Omental fat pad (tissue), 4 donors: ENCODE data around the gene DLG2. TPM values are rescaled to one million over a fixed set of nuclear protein-coding genes. Genes with fewer than 3 reads are reported as not detected.

Experiments
- ATAC-seq: fragments of 150-250 bp; one replicate; pipeline ENCODE4 v1.9.1; 2016; ENCODE audit warnings: mild to moderate bottlenecking, moderate library complexity; ENCODE audit not compliant: low FRiP score
- DNase-seq: peaks from one replicate; pipeline ENCODE4 v3.0.0-alpha.2; 2019; ENCODE audit warnings: low spot score
- total RNA-seq, 4 donors: library from RNA; depleted of rRNA; stranded (reverse); fragments of >200 nt; gene quantifications; one replicate each; pipeline ENCODE4 v1.1.0, GENCODE V29; 2016
- TF ChIP-seq, protein P1 (sequence below), 3 donors: fragments of 450-650 bp; IDR thresholded peaks; one replicate each; pipeline ENCODE4 v1.5.1; 2016 to 2017; ENCODE audit warnings: antibody characterized with exemption in 3 of 3, mild to moderate bottlenecking in 3 of 3, moderate library complexity in 2 of 3

The DLG2 gene
- total RNA-seq, 4 donors from 2014 or later = 4.8 to 13.2 (median 8.1) TPM

DNA sequence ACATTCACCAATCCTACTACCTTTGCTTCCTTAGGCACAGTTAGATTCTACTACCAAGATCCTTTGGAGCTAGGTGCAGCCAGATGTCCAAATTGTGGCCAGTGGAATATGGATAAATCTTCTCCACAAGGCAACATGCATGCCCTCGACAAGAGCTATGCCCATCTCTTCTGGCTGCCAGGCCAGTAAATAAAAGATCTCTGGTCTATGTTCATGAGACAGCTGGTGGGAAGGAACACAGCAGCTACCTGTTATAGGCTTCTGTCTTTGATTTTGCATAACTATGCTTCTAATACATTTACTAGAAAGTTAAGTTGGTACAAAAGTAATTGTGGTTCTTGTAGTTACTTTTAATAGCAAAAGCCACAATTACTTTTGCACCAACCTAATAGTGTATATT, 182.7 kb downstream of the DLG2 start:
- no peak for DNase-seq
- TF ChIP-seq, protein P1, sequence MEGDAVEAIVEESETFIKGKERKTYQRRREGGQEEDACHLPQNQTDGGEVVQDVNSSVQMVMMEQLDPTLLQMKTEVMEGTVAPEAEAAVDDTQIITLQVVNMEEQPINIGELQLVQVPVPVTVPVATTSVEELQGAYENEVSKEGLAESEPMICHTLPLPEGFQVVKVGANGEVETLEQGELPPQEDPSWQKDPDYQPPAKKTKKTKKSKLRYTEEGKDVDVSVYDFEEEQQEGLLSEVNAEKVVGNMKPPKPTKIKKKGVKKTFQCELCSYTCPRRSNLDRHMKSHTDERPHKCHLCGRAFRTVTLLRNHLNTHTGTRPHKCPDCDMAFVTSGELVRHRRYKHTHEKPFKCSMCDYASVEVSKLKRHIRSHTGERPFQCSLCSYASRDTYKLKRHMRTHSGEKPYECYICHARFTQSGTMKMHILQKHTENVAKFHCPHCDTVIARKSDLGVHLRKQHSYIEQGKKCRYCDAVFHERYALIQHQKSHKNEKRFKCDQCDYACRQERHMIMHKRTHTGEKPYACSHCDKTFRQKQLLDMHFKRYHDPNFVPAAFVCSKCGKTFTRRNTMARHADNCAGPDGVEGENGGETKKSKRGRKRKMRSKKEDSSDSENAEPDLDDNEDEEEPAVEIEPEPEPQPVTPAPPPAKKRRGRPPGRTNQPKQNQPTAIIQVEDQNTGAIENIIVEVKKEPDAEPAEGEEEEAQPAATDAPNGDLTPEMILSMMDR (IDR thresholded peaks at IDR 0.05) = no peak
- no peak for ATAC-seq

DNA sequence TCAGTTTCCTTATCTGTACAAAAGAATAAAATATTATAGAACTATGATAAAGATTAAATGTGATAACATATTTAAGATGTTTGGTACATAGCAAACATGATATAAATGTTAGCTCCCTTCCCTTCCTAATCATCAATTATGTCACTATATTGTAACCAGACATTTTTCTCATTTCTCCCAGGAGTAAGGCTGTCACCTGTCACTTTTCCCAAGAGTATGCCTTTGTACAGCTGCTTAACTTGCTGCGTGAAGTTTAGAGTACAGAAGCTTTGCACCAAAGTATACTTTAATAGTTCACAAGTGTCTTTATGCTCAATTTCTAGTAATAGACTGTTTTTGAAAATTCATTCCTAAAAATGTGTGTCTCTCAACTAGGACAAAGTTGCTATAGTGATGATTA, 186.9 kb downstream of the DLG2 start:
- ATAC-seq (no peak), DNase-seq (no peak)
- TF ChIP-seq, protein P1 (IDR thresholded peaks at IDR 0.05) = no peak

DNA sequence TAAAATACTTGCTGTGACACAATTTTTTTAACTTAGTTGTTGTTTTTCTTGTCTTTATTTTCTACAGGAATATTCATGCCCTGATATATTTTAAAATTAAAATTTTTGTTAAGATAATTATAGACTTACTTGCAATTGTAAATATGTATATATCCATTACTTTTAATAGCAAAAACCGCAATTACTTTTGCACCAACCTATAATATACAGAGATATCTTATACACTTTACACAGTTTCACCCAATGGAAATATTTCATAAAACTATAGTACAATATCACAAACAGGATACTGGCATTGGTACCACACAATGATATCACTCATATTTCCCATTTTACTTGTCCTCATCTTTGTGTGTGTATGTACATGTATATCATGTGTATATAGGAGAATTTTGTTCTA, 188.8 kb downstream of the DLG2 start:
- no peak for ATAC-seq
- TF ChIP-seq, protein P1 (IDR thresholded peaks at IDR 0.05) = no peak
- DNase-seq = no peak

DNA sequence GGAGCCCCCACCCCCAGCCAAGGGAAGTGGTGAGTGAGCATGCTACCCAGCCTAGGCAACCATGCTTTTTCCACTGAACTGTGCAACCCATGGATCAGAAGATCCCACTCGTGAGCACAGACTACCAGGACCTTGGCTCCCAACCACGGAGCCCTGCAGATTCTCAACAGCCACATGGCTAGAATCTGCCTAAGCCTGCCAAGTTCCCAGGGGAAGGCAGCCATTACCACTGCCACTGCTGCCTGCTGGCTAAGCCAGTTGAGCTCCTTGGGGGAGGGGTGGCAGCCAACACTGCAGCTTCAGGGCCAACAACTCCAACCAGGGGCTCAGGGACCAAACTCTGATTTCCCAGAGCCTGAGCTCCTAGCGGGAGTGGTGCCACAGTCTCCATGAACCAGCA, 195.8 kb downstream of the DLG2 start:
- DNase-seq = no peak
- no peak for ATAC-seq
- TF ChIP-seq, protein P1 (IDR thresholded peaks at IDR 0.05) = no peak

DNA sequence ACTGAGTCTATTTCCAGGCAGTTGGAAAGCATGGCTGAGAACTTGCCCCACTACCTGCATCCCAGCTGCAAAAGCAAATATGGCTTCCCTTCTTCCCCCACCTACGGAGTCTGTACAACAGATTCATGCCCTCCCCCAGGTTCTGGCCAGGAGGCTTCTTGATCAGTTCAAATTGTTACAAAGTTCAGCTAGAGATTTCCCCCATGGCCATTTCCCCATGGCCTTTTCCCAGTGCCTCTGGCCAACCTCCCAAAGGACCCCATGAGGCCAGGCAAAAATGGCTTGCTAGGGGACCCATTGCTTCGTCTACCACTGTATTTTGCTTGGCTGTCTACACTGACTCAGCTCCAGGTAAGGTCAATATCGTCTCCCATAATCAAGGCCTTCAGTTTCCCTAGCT, 203.3 kb downstream of the DLG2 start:
- DNase-seq (no peak), ATAC-seq (no peak)
- TF ChIP-seq, protein P1 (IDR thresholded peaks at IDR 0.05) = no peak

DNA sequence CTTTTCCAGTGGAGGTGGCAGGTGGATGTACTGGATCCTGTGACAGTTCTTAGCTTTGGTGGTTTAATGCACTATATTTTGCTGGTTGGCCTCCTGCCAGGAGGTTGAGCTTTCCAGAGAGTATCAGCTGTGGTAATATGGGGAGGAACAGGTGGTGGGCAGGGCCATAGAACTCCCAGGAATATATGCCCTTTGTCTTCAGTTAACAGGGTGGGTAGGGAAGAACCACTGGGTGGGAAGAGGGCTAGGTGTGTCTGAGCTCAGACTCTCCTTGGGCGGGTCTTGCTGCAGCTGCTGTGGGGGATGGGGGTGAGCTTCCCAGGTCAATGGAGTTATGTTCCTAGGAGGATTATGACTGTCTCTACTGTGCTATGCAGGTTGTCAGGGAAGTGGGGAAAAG, 203.8 kb downstream of the DLG2 start:
- ATAC-seq (no peak), DNase-seq (no peak)
- TF ChIP-seq, protein P1 (IDR thresholded peaks at IDR 0.05) = no peak

DNA sequence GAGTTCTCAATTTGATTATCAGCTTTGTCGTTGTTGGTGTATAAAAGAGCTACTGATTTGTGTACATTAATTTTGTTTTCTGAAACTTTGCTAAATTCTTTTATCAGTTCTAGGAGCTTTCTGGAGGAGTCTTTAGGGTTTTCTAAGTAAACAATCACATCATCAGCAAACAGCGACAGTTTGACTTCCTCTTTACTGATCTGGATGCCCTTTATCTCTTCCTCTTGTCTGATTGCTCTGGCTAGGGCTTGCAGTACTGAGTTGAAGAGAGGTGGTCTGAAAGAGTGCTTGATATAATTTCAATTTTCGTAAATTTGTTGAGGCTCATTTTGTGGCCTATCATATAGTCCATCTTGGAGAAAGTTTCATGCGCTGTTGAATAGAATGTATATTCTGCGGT, 213.0 kb downstream of the DLG2 start:
- TF ChIP-seq, protein P1 (IDR thresholded peaks at IDR 0.05) = no peak
- ATAC-seq (no peak), DNase-seq (no peak)
